Heart left ventricle (tissue), 16 donors: ENCODE results near the gene HIPK2. TPM values are rescaled to one million over a fixed set of nuclear protein-coding genes. Genes with fewer than 3 reads are reported as not detected.
"Not testable (repeated sequence)": the region's sequence is repeated elsewhere in the genome, so short reads cannot be mapped to it uniquely, and the experiment has no call there.

Experiments used
- ATAC-seq, 4 donors: fragments of 200-7000 bp; cut with Tn5 transposase; one replicate each; pipeline ENCODE4 v1.9.1; 2020 to 2022; ENCODE audit warnings: moderate library complexity in 4 of 4, mild to moderate bottlenecking in 3 of 4, moderate number of reproducible peaks in 1 of 4
- DNase-seq, 5 donors: peaks; one replicate each; pipeline ENCODE4 v3.0.0-alpha.2; 2020
- H3K27ac ChIP-seq, 12 donors: fragments of 200-600 bp; sonication (generic) in 4 of 12; one replicate each; pipeline versions ENCODE4 v1.5.0 to v1.8.0; 2016 to 2022; ENCODE audit warnings: mild to moderate bottlenecking in 2 of 12
- H3K27me3 ChIP-seq, 9 donors: fragments of 200-600 bp; sonication (generic) in 2 of 9; one replicate each; pipeline versions ENCODE4 v1.5.1 to v1.8.0; 2016 to 2022; ENCODE audit warnings: mild to moderate bottlenecking in 3 of 9
- H3K36me3 ChIP-seq, 9 donors: fragments of 200-600 bp; sonication (generic) in 2 of 9; one replicate each; pipeline versions ENCODE4 v1.5.0 to v1.8.0; 2018 to 2022; ENCODE audit warnings: mild to moderate bottlenecking in 2 of 9
- H3K4me1 ChIP-seq, 12 donors: fragments of 200-600 bp; sonication (generic) in 4 of 12; one replicate each; pipeline versions ENCODE4 v1.5.0 to v1.8.0; 2016 to 2022; ENCODE audit warnings: mild to moderate bottlenecking in 3 of 12
- H3K4me3 ChIP-seq, 12 donors: fragments of 200-600 bp; sonication (generic) in 4 of 12; one replicate each; pipeline versions ENCODE4 v1.5.0 to v1.8.0; 2017 to 2022; ENCODE audit warnings: mild to moderate bottlenecking in 9 of 12, moderate library complexity in 4 of 12
- H3K9me3 ChIP-seq, 12 donors: fragments of 200-600 bp; sonication (generic) in 4 of 12; one replicate each; pipeline versions ENCODE4 v1.5.0 to v1.8.0; 2016 to 2022; ENCODE audit warnings: mild to moderate bottlenecking in 1 of 12
- POLR2A ChIP-seq, 2 donors: fragments of 450-650 bp; IDR thresholded peaks; one replicate each; pipeline ENCODE4 v1.6.1; 2017; ENCODE audit warnings: antibody characterized with exemption in 2 of 2, mild to moderate bottlenecking in 2 of 2, moderate library complexity in 2 of 2
- WGBS, 4 donors: extraction: QIAGEN DNeasy Blood & Tissue Kit in 2 of 4; methylation state at CpG; one replicate each; pipeline versions ENCODE4 v1.1.5 to v1.1.7; 2013 to 2018; 5-methylcytosine and 5-hydroxymethylcytosine counted together
- intact Hi-C, 10 donors: fragments of 100-400 bp; cut with DNase I; formaldehyde crosslinking; loops; one replicate each; pipeline versions ENCODE4 v1.11.1 to v1.14.2; 2022
- polyA plus RNA-seq, 2 donors: library from polyadenylated mRNA; stranded (reverse); fragments of 200-250 nt; gene quantifications; one replicate each; pipeline ENCODE4 v1.2.3, GENCODE V29; 2013
- total RNA-seq, 9 donors: library from RNA; depleted of rRNA in 2 of 9; stranded (reverse); fragments of >200 nt in 2 of 9; fragmentation: NEBNext Ultra II Directional in 3 of 9; extraction: Animal tissue kit (Norgen Biotek cat#: 25700) in 3 of 9; gene quantifications; one replicate each; pipeline versions ENCODE4 v1.1.0 to v1.2.4, GENCODE V29; 2016 to 2023
- TF ChIP-seq, protein P1 (sequence below), 12 donors: fragments of 200-600 bp; sonication (generic) in 4 of 12; IDR thresholded peaks; one replicate each; pipeline versions ENCODE4 v1.5.0 to v1.8.0; 2018 to 2022; ENCODE audit warnings: antibody characterized with exemption in 12 of 12, mild to moderate bottlenecking in 5 of 12
- donor health status: ischemic (EF 13 %, LVEDD 7.1; RV severe dilation, severe dysfunction).
- donor health status: healthy with polysubstance abuse.
- donor health status: DM: no; HTN: yes; CAD: no.
- donor health status: DM: no; HTN: no; CAD: no.
- donor health status: ischemic (EF 25% LVEDD 6.9; RV normal size, moderate dysfunction).
- donor health status: ischemic (EF 25% LVEDD 5.7; RV mildly dilated, moderate dysfunction).
- donor health status: healthy.
- donor health status: DM: yes; HTN: yes; CAD: no.
- donor health status: ischemic (EF 35%, LVEDD 5.7; RV mildly dilated, moderate dysfunction).
- donor health status: nonischemic (EF 11% LVEDD 7.7; RV severe dilation, severe dysfunction).
- donor health status: DM: yes; HTN: yes; CAD: no.
- donor health status: PGD.
- donor health status: ischemic (EF 29% LVEDD 5.4; RV normal size, mild dysfunction).
- donor health status: nonischemic (EF 23%, LVEDD 6.1; RV moderate dilation, normal function).

HIPK2 gene
- total and polyA plus RNA-seq, 11 donors = 43.2 to 244 (median 143) TPM

GRCh38 chr7:139673762-139674161 lies 104.0 kb downstream of the HIPK2 start:
- intact Hi-C loops = no loop called here

GRCh38 chr7:139673230-139673629 lies 104.6 kb downstream of the HIPK2 start:
- peaks cover 0 to under 1% (median 0%) of the 10 kb centered on the region in 12 donors for H3K9me3 ChIP-seq
- H3K27ac ChIP-seq = peak overlapping the region in 8 of 12 donors; percentile 24 to 71 (median 62)
- H3K27me3 ChIP-seq = no peaks in the 10 kb centered on the region
- H3K36me3 ChIP-seq = peaks cover 0 to 9% (median 0%) of the 10 kb centered on the region in 9 donors
- TF ChIP-seq, protein P1, sequence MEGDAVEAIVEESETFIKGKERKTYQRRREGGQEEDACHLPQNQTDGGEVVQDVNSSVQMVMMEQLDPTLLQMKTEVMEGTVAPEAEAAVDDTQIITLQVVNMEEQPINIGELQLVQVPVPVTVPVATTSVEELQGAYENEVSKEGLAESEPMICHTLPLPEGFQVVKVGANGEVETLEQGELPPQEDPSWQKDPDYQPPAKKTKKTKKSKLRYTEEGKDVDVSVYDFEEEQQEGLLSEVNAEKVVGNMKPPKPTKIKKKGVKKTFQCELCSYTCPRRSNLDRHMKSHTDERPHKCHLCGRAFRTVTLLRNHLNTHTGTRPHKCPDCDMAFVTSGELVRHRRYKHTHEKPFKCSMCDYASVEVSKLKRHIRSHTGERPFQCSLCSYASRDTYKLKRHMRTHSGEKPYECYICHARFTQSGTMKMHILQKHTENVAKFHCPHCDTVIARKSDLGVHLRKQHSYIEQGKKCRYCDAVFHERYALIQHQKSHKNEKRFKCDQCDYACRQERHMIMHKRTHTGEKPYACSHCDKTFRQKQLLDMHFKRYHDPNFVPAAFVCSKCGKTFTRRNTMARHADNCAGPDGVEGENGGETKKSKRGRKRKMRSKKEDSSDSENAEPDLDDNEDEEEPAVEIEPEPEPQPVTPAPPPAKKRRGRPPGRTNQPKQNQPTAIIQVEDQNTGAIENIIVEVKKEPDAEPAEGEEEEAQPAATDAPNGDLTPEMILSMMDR (IDR thresholded peaks at IDR 0.05) = no peak
- TF ChIP-seq POLR2A (IDR thresholded peaks at IDR 0.05) = no peak
- ATAC-seq (peak; percentile 27 to 64 (median 58)), DNase-seq (no peak)
- WGBS, 4 donors = 54 to 67% (median 61%) methylated on average over 5 of the region's 5 CpGs
- no peak overlapping the region for H3K4me3 ChIP-seq
- peaks cover 4 to 35% (median 15%) of the 10 kb centered on the region in 12 donors for H3K4me1 ChIP-seq
- intact Hi-C loops = no loop called here

More at GRCh38 chr7:139673762-139674161, 104.0 kb downstream of the HIPK2 start:
- Histone ChIP-seq H3K4me3 (no peak overlapping the region), H3K4me1 (peaks cover 4 to 35% (median 15%) of the 10 kb centered on the region in 12 donors), H3K27ac (peak overlapping the region in 5 of 12 donors; percentile 62 to 71 (median 64)), H3K9me3 (peaks cover 0 to 3% (median 0%) of the 10 kb centered on the region in 12 donors), H3K27me3 (no peaks in the 10 kb centered on the region), H3K36me3 (peaks cover 0 to 9% (median 0%) of the 10 kb centered on the region in 9 donors)
- no peak for DNase-seq
- WGBS, 4 donors = 90 to 94% (median 91%) methylated on average over 6 of the region's 6 CpGs
- ATAC-seq = no peak
- no peak for TF ChIP-seq POLR2A (IDR thresholded peaks at IDR 0.05)
- TF ChIP-seq, protein P1 (IDR thresholded peaks at IDR 0.05) = no peak

- peak overlapping the region in 2 of 12 donors; percentile 64 to 71 for H3K27ac ChIP-seq
- H3K36me3 ChIP-seq = peaks cover 0 to 9% (median 0%) of the 10 kb centered on the region in 9 donors
- ATAC-seq (no peak), DNase-seq (no peak)
- no peak for TF ChIP-seq POLR2A (IDR thresholded peaks at IDR 0.05)
- TF ChIP-seq, protein P1 (IDR thresholded peaks at IDR 0.05) = no peak
- 92 to 96% (median 96%) methylated on average over 3 of the region's 3 CpGs for WGBS, 4 donors
- intact Hi-C loops = no loop called here
- no peaks in the 10 kb centered on the region for H3K9me3 ChIP-seq
- H3K4me3 ChIP-seq = no peak overlapping the region
- H3K4me1 ChIP-seq = peaks cover 4 to 35% (median 15%) of the 10 kb centered on the region in 12 donors
- H3K27me3 ChIP-seq = no peaks in the 10 kb centered on the region
These were observed 105.8 kb downstream of the HIPK2 start for GRCh38 chr7:139671967-139672366.

DNA sequence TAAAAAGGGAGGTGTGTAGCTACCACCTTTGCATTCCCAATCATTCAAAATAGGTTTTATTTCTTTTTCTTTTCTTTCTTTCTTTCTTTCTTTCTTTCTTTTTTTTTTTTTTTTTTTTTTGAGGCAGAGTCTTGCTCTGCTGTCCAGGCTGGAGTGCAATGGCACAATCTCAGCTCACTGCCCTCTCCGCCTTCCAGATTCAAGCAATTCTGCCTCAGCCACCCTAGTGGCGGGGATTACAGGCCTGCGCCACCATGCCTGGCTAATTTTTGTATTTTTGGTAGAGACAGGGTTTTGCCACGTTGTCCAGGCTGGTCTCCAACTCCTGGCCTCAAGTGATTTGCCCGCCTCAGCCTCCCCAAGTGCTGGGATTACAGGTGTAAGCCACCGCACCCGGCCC lies 107.1 kb downstream of the HIPK2 start:
- H3K27ac ChIP-seq, H3K36me3 ChIP-seq, DNase-seq, ATAC-seq, intact Hi-C loops, H3K4me3 ChIP-seq, H3K9me3 ChIP-seq, H3K27me3 ChIP-seq: not testable (repeated sequence)
- WGBS, 4 donors = 95 to 99% (median 98%) methylated on average over 7 of the region's 7 CpGs
- H3K4me1 ChIP-seq = peaks cover 4 to 36% (median 15%) of the 10 kb centered on the region in 12 donors
